Measurements from ENCODE around the gene ARHGAP4.
A peak's percentile ranks its signal among the peaks of the same experiment; 100 is the strongest.

The ARHGAP4 gene

GRCh38 chrX:153902385-153902784, 23.7 kb downstream of the ARHGAP4 start:
- DNase-seq (ENCODE audit: extremely low spot score), result no peak
- CTCF ChIA-PET, result no interaction called here

DNA sequence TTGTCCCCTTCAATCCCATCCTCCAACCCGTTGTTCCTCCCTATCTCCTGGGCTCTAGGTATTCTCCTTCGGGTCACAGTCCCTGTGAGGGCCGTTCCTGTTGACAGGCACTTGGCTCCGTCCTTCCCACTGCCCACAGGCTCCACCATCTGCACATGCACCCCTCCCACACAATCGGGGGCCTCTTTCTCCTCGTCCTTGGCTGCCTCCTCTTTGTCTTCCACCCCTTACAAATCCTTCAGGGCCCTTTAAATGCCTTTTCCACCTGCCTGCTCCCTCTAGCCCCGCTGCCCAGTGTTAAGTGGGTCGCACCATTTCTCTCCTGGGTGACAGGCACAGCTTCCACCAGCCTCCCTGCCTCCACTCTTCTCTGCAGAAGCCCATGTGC, 24.3 kb downstream of the ARHGAP4 start:
- ChIA-PET POLR2A (no interaction called here), CTCF (no interaction called here)
- TF ChIP-seq TARDBP (IDR thresholded peaks at IDR 0.05) (no peak), ZNF384 (IDR thresholded peaks at IDR 0.05) (no peak), FOXK2 (IDR thresholded peaks at IDR 0.05) (no peak), BHLHE40 (IDR thresholded peaks at IDR 0.05; ENCODE audit: borderline replicate concordance) (no peak), CTBP1 (IDR thresholded peaks at IDR 0.05; ENCODE audit: borderline replicate concordance) (no peak), NFRKB (IDR thresholded peaks at IDR 0.05) (no peak), SUZ12 (IDR thresholded peaks at IDR 0.05) (no peak), ELF4 (IDR thresholded peaks at IDR 0.05) (no peak), FOXM1 (IDR thresholded peaks at IDR 0.05; ENCODE audit: borderline replicate concordance) (no peak), HDGF (IDR thresholded peaks at IDR 0.05; ENCODE audit: borderline replicate concordance) (no peak), L3MBTL2 (conservative IDR thresholded peaks at IDR 0.05) (no peak), ARNT (IDR thresholded peaks at IDR 0.05) (no peak), SP1 (IDR thresholded peaks at IDR 0.05) (no peak), LEF1 (IDR thresholded peaks at IDR 0.05; ENCODE audit: borderline replicate concordance) (no peak), FOXA1 (IDR thresholded peaks at IDR 0.05) (no peak)
- TF ChIP-seq, protein P1, sequence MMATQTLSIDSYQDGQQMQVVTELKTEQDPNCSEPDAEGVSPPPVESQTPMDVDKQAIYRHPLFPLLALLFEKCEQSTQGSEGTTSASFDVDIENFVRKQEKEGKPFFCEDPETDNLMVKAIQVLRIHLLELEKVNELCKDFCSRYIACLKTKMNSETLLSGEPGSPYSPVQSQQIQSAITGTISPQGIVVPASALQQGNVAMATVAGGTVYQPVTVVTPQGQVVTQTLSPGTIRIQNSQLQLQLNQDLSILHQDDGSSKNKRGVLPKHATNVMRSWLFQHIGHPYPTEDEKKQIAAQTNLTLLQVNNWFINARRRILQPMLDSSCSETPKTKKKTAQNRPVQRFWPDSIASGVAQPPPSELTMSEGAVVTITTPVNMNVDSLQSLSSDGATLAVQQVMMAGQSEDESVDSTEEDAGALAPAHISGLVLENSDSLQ (IDR thresholded peaks at IDR 0.05), result no peak
- DNase-seq (ENCODE audit: extremely low spot score), result no peak

More at GRCh38 chrX:153902385-153902784, 23.7 kb downstream of the ARHGAP4 start:
- TF ChIP-seq SP1 (IDR thresholded peaks at IDR 0.05) (no peak), TARDBP (IDR thresholded peaks at IDR 0.05) (no peak), LEF1 (IDR thresholded peaks at IDR 0.05; ENCODE audit: borderline replicate concordance) (no peak), FOXK2 (IDR thresholded peaks at IDR 0.05) (no peak), L3MBTL2 (conservative IDR thresholded peaks at IDR 0.05) (no peak), ARNT (IDR thresholded peaks at IDR 0.05) (no peak), FOXA1 (IDR thresholded peaks at IDR 0.05) (no peak)
- TF ChIP-seq, protein P1 (IDR thresholded peaks at IDR 0.05), result no peak
- POLR2A ChIA-PET, result no interaction called here

- ChIA-PET CTCF (interaction anchor here (0.9 kb wide), 1 partner anchor 22 kb away, joined by 3 read pairs; no protein-coding TSS in a partner anchor), POLR2A (interaction anchor here (1.0 kb wide), 1 partner anchor 14 kb away, joined by 4 read pairs; no protein-coding TSS in a partner anchor)
- peak; percentile 37 for DNase-seq (ENCODE audit: extremely low spot score)
- TF ChIP-seq, protein P1 (IDR thresholded peaks at IDR 0.05), result no peak
- TF ChIP-seq L3MBTL2 (conservative IDR thresholded peaks at IDR 0.05) (no peak), ELF4 (IDR thresholded peaks at IDR 0.05) (no peak), BHLHE40 (IDR thresholded peaks at IDR 0.05; ENCODE audit: borderline replicate concordance) (no peak), ZNF384 (IDR thresholded peaks at IDR 0.05) (no peak), HDGF (IDR thresholded peaks at IDR 0.05; ENCODE audit: borderline replicate concordance) (no peak), FOXM1 (IDR thresholded peaks at IDR 0.05; ENCODE audit: borderline replicate concordance) (no peak), LEF1 (IDR thresholded peaks at IDR 0.05; ENCODE audit: borderline replicate concordance) (no peak), NFRKB (IDR thresholded peaks at IDR 0.05) (no peak), SP1 (IDR thresholded peaks at IDR 0.05) (no peak), ARNT (IDR thresholded peaks at IDR 0.05) (no peak), CTBP1 (IDR thresholded peaks at IDR 0.05; ENCODE audit: borderline replicate concordance) (no peak), TARDBP (IDR thresholded peaks at IDR 0.05) (no peak)
These were observed 25.0 kb downstream of the ARHGAP4 start for GRCh38 chrX:153900831-153901752.

- TF ChIP-seq SP1 (IDR thresholded peaks at IDR 0.05), result no peak
- no peak for TF ChIP-seq ELF4 (IDR thresholded peaks at IDR 0.05)
- no peak for TF ChIP-seq FOXK2 (IDR thresholded peaks at IDR 0.05)
- no peak for TF ChIP-seq CTBP1 (IDR thresholded peaks at IDR 0.05; ENCODE audit: borderline replicate concordance)
- no peak for TF ChIP-seq ARNT (IDR thresholded peaks at IDR 0.05)
- TF ChIP-seq LEF1 (IDR thresholded peaks at IDR 0.05; ENCODE audit: borderline replicate concordance), result no peak
- TF ChIP-seq NFRKB (IDR thresholded peaks at IDR 0.05), result no peak
- no peak for TF ChIP-seq TARDBP (IDR thresholded peaks at IDR 0.05)
- TF ChIP-seq FOXA1 (IDR thresholded peaks at IDR 0.05), result no peak
- TF ChIP-seq ZNF384 (IDR thresholded peaks at IDR 0.05), result no peak
- TF ChIP-seq HDGF (IDR thresholded peaks at IDR 0.05; ENCODE audit: borderline replicate concordance), result no peak
- TF ChIP-seq SUZ12 (IDR thresholded peaks at IDR 0.05), result no peak
- TF ChIP-seq, protein P1 (IDR thresholded peaks at IDR 0.05), result no peak
- TF ChIP-seq BHLHE40 (IDR thresholded peaks at IDR 0.05; ENCODE audit: borderline replicate concordance), result no peak
- no peak for TF ChIP-seq FOXM1 (IDR thresholded peaks at IDR 0.05; ENCODE audit: borderline replicate concordance)
- no peak for TF ChIP-seq L3MBTL2 (conservative IDR thresholded peaks at IDR 0.05)
- POLR2A ChIA-PET, result no interaction called here
- CTCF ChIA-PET, result no interaction called here
- DNase-seq (ENCODE audit: extremely low spot score), result no peak
These were observed 28.2 kb downstream of the ARHGAP4 start for GRCh38 chrX:153897899-153898298.

DNA sequence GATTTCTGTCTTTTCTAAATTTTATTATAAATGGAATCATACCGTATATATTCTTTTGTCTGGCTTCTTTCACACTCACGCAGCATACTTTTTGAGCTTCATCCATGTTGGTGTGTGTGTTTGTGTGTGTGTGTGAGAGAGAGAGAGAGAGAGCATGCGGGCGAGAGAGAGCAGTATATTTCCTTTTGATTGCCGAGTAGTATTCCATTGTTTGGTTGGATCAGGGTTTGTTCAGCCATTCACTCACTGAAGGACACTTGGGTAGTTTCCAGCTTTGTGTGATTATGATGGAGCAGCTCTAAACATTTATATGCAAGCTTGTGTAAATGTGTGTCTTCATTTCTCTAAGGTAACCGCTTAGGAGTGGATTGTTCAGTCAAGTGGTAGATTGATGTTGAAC, 36.9 kb downstream of the ARHGAP4 start:
- TF ChIP-seq SUZ12 (IDR thresholded peaks at IDR 0.05) (no peak), LEF1 (IDR thresholded peaks at IDR 0.05; ENCODE audit: borderline replicate concordance) (no peak), ARNT (IDR thresholded peaks at IDR 0.05) (no peak), CTBP1 (IDR thresholded peaks at IDR 0.05; ENCODE audit: borderline replicate concordance) (no peak), SP1 (IDR thresholded peaks at IDR 0.05) (no peak), ELF4 (IDR thresholded peaks at IDR 0.05) (no peak), FOXK2 (IDR thresholded peaks at IDR 0.05) (no peak), ZNF384 (IDR thresholded peaks at IDR 0.05) (no peak), FOXM1 (IDR thresholded peaks at IDR 0.05; ENCODE audit: borderline replicate concordance) (no peak), FOXA1 (IDR thresholded peaks at IDR 0.05) (no peak), L3MBTL2 (conservative IDR thresholded peaks at IDR 0.05) (no peak), BHLHE40 (IDR thresholded peaks at IDR 0.05; ENCODE audit: borderline replicate concordance) (no peak), HDGF (IDR thresholded peaks at IDR 0.05; ENCODE audit: borderline replicate concordance) (no peak), TARDBP (IDR thresholded peaks at IDR 0.05) (no peak), NFRKB (IDR thresholded peaks at IDR 0.05) (no peak)
- TF ChIP-seq, protein P1 (IDR thresholded peaks at IDR 0.05), result no peak
- ChIA-PET POLR2A (no interaction called here), CTCF (no interaction called here)
- no peak for DNase-seq (ENCODE audit: extremely low spot score)

Measured in HEK293T (cell line).